Fibroblast of lung (primary cell): ENCODE results near the gene KLHL13.

Experiments used
- CTCF ChIP-seq, 2 donors: IDR thresholded peaks in 1 of 2; conservative IDR thresholded peaks in 1 of 2; 1 replicate in 1 of 2; 2 replicates in 1 of 2; pipeline ENCODE4 v1.5.1; 2011 to 2012; ENCODE audit warnings: low read length in 2 of 2, control low read depth in 1 of 2, inconsistent platforms in 1 of 2, low read depth in 1 of 2, mild to moderate bottlenecking in 1 of 2
- EZH2 ChIP-seq: IDR thresholded peaks from 2 replicates; pipeline ENCODE4 v1.5.1; 2012; ENCODE audit warnings: low read length, control low read depth, mild to moderate bottlenecking; ENCODE audit errors: missing control alignments

- no peak for TF ChIP-seq CTCF (conservative IDR thresholded peaks at IDR 0.05 in 1 of 2, IDR thresholded peaks at IDR 0.05 in 1 of 2; ENCODE audit: low read depth in 1 of 2, low read length in 2 of 2)
- TF ChIP-seq EZH2: no peak
Observed at GRCh38 chrX:118049713-118050112, 66.9 kb downstream of the KLHL13 start.
